Glutamatergic neuron (in vitro differentiated cells): Measurements from ENCODE around the gene TTC8. TPM values are rescaled to one million over a fixed set of nuclear protein-coding genes. Genes with fewer than 3 reads are reported as not detected.

Experiments used
- DNase-seq: peaks from one replicate; pipeline ENCODE4 v3.0.0; 2022
- H3K27ac Mint-ChIP-seq: one replicate; pipeline ENCODE4 v1.8.0; 2020; ENCODE audit warnings: mild to moderate bottlenecking, mixed read lengths, inconsistent platforms; ENCODE audit not compliant: unreplicated experiment
- H3K27me3 Mint-ChIP-seq: one replicate; pipeline ENCODE4 v1.8.0; 2020; ENCODE audit warnings: mild to moderate bottlenecking, moderate library complexity, mixed read lengths, inconsistent platforms; ENCODE audit not compliant: unreplicated experiment
- H3K36me3 Mint-ChIP-seq: one replicate; pipeline ENCODE4 v1.8.0; 2020; ENCODE audit warnings: mild to moderate bottlenecking, mixed read lengths, inconsistent platforms; ENCODE audit not compliant: unreplicated experiment
- H3K4me1 Mint-ChIP-seq: one replicate; pipeline ENCODE4 v1.8.0; 2020; ENCODE audit warnings: mild to moderate bottlenecking, low read depth, mixed read lengths, inconsistent platforms; ENCODE audit not compliant: unreplicated experiment
- H3K4me3 Mint-ChIP-seq: one replicate; pipeline ENCODE4 v1.8.0; 2020; ENCODE audit warnings: mild to moderate bottlenecking, mixed read lengths, inconsistent platforms; ENCODE audit not compliant: unreplicated experiment
- H3K9me3 Mint-ChIP-seq: one replicate; pipeline ENCODE4 v1.8.0; 2020; ENCODE audit warnings: mild to moderate bottlenecking, moderate library complexity, mixed read lengths, inconsistent platforms; ENCODE audit not compliant: unreplicated experiment
- total RNA-seq: library from RNA; stranded (reverse); fragmentation: NEBNext Ultra II Directional; extraction: Animal tissue kit (Norgen Biotek cat#: 25700); gene quantifications from one replicate; pipeline ENCODE4 v1.2.1, GENCODE V29; 2021; ENCODE audit not compliant: unreplicated experiment
- TF ChIP-seq, protein P1 (sequence below): fragments of 200-600 bp; sonication (generic); IDR thresholded peaks from one replicate; pipeline ENCODE4 v1.5.0; 2021; ENCODE audit not compliant: partially characterized antibody, unreplicated experiment

TTC8 gene
- total RNA-seq, 1 donor from 2014 or later, result 7.6 TPM

DNA sequence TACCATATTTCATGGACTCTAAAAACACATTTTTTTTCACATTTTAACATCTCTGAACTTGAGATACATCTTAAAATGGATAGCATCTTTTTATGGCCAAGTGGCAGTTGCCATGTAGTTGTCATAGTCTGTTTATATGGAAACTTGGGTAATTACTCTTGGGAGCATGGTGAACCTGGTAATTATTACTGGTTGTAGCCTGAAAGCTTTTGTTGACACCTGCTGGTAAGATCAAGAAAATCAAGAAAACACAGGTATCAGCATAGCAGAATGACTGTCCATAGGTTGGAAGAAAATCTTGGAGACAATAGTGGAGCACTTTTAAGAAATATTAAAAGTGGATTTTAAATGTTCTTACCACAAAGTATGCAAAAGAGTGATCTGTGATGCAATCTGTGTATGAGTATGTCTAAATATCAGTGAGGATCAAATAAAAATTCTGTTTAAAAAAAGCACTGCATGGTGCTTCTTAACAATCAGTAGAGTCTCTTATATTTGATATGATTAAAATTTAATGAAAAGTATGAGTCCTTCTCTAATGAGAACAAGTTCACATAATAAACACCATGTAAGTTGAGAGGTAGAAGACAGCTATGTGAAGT is 44.2 kb downstream of the TTC8 start:
- no peak overlapping the region for H3K27ac Mint-ChIP-seq
- no peak for DNase-seq

DNA sequence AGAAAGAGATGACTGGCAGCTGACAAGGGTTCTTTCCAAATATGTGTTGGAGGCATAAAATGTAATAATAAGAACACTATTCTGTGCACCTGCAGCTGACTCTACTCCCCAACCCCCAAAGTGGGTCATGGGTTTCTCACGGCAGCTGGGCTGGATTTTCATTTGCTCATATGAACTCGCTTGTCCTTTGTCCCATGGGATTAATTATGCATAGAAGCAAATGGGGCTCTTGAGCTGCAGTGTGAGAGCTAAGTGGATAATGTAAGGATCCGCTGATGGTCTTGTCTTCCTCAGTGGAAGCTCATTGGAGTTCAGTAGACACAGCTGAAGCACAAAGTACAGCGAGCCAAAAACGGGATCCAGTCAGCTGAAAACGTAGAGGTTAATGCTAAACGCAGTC is 46.3 kb downstream of the TTC8 start:
- Mint-ChIP-seq H3K27me3 (no peaks in the 10 kb centered on the region), H3K27ac (peak overlapping the region; percentile 81)
- TF ChIP-seq, protein P1, sequence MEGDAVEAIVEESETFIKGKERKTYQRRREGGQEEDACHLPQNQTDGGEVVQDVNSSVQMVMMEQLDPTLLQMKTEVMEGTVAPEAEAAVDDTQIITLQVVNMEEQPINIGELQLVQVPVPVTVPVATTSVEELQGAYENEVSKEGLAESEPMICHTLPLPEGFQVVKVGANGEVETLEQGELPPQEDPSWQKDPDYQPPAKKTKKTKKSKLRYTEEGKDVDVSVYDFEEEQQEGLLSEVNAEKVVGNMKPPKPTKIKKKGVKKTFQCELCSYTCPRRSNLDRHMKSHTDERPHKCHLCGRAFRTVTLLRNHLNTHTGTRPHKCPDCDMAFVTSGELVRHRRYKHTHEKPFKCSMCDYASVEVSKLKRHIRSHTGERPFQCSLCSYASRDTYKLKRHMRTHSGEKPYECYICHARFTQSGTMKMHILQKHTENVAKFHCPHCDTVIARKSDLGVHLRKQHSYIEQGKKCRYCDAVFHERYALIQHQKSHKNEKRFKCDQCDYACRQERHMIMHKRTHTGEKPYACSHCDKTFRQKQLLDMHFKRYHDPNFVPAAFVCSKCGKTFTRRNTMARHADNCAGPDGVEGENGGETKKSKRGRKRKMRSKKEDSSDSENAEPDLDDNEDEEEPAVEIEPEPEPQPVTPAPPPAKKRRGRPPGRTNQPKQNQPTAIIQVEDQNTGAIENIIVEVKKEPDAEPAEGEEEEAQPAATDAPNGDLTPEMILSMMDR, result no peak

More for the DNA sequence above, 44.2 kb downstream of the TTC8 start:
- H3K4me1 Mint-ChIP-seq, result peaks cover 33% of the 10 kb centered on the region
- H3K9me3 Mint-ChIP-seq, result peaks cover 7% of the 10 kb centered on the region
- H3K27me3 Mint-ChIP-seq, result no peaks in the 10 kb centered on the region
- H3K36me3 Mint-ChIP-seq, result peaks cover 3% of the 10 kb centered on the region
- no peak overlapping the region for H3K4me3 Mint-ChIP-seq
- TF ChIP-seq, protein P1, result peak; percentile 16

DNA sequence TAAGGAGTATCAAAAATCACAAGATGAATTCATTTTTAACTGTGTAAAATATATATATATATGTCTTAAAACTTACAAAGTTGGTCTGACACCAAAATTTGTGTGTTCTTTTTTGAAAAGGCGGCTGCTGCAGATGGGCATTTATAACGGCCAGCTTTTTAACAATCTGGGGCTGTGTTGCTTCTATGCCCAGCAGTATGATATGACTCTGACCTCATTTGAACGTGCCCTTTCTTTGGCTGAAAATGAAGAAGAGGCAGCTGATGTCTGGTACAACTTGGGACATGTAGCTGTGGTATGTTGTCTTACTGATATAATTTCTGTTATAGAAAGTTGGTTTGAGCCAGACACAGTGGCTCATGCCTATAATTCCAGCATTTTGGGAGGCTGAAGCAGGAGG is 47.0 kb downstream of the TTC8 start:
- Mint-ChIP-seq H3K27me3 (no peaks in the 10 kb centered on the region), H3K27ac (peak overlapping the region; percentile 12), H3K4me3 (no peak overlapping the region), H3K4me1 (peaks cover 33% of the 10 kb centered on the region), H3K9me3 (peaks cover 7% of the 10 kb centered on the region), H3K36me3 (peaks cover 3% of the 10 kb centered on the region)
- DNase-seq, result no peak
- TF ChIP-seq, protein P1, result no peak

More for the DNA sequence above, 46.3 kb downstream of the TTC8 start:
- peaks cover 33% of the 10 kb centered on the region for H3K4me1 Mint-ChIP-seq
- H3K9me3 Mint-ChIP-seq, result peaks cover 7% of the 10 kb centered on the region
- peak overlapping the region; percentile 47 for H3K4me3 Mint-ChIP-seq
- peaks cover 3% of the 10 kb centered on the region for H3K36me3 Mint-ChIP-seq
- peak; percentile 29 for DNase-seq

DNA sequence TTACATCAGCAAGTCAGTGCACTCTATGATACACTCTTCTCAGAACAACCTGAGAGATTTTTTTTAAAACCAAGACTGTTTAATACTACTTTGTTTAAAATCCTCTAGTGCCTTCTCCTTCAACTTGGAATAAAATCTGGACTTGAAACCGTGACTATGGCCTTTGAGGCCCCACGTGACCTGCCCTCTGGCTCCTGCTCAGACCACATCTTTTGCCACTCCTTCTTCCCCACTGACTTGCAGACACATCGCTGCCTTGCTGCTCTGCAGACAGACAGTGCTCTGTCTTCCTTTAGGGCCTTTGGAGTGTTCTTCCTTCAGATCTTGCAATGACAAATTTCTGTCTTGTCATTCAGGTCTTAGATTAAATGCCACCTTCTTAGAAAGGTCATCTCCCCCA is 48.5 kb downstream of the TTC8 start:
- peaks cover 33% of the 10 kb centered on the region for H3K4me1 Mint-ChIP-seq
- H3K27ac Mint-ChIP-seq, result no peak overlapping the region
- no peak overlapping the region for H3K4me3 Mint-ChIP-seq
- TF ChIP-seq, protein P1, result no peak
- peaks cover 3% of the 10 kb centered on the region for H3K36me3 Mint-ChIP-seq
- no peaks in the 10 kb centered on the region for H3K27me3 Mint-ChIP-seq
- H3K9me3 Mint-ChIP-seq, result peaks cover 7% of the 10 kb centered on the region
- DNase-seq, result no peak

DNA sequence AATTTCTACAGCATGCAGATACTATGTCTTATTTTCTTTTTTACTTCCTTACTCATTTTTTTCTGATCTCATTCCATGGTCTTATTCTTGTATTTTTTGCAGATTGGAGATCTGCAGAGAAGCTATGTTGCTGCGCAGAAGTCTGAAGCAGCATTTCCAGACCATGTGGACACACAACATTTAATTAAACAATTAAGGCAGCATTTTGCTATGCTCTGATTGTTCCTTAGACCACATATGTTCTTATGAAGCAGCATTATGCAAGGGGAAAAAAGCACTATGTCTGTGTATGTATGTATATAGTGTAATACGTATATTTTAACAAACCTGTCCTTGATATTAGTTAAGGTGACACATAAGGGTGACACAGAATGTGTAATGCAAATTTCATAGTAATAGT is 52.7 kb downstream of the TTC8 start:
- H3K36me3 Mint-ChIP-seq, result peaks cover 14% of the 10 kb centered on the region
- no peaks in the 10 kb centered on the region for H3K27me3 Mint-ChIP-seq
- DNase-seq, result no peak
- H3K27ac Mint-ChIP-seq, result peak overlapping the region; percentile 2
- H3K4me3 Mint-ChIP-seq, result no peak overlapping the region
- H3K9me3 Mint-ChIP-seq, result peaks cover 5% of the 10 kb centered on the region
- H3K4me1 Mint-ChIP-seq, result peaks cover 9% of the 10 kb centered on the region
- TF ChIP-seq, protein P1, result no peak
